Subcutaneous abdominal adipose tissue (tissue), 5 donors: ENCODE results near the gene SERPINA6.

Experiments
- H3K27ac ChIP-seq: one replicate; pipeline ENCODE4 v1.7.0; 2013; ENCODE audit warnings: low read depth, mild to moderate bottlenecking, inconsistent platforms, low read length, moderate library complexity
- H3K27me3 ChIP-seq, 5 donors: one replicate each; pipeline ENCODE4 v1.7.0; 2013; ENCODE audit warnings: low read length in 5 of 5, inconsistent platforms in 1 of 5; ENCODE audit not compliant: control insufficient read depth in 5 of 5, insufficient read depth in 4 of 5
- H3K36me3 ChIP-seq, 5 donors: one replicate each; pipeline ENCODE4 v1.7.0; 2013; ENCODE audit warnings: low read length in 5 of 5; ENCODE audit not compliant: control insufficient read depth in 5 of 5, insufficient read depth in 5 of 5
- H3K4me1 ChIP-seq, 5 donors: one replicate each; pipeline ENCODE4 v1.7.0; 2013; ENCODE audit warnings: low read length in 5 of 5, mild to moderate bottlenecking in 3 of 5, moderate library complexity in 1 of 5; ENCODE audit not compliant: control insufficient read depth in 5 of 5, insufficient read depth in 5 of 5
- H3K4me3 ChIP-seq, 5 donors: one replicate each; pipeline ENCODE4 v1.7.0; 2013; ENCODE audit warnings: low read length in 5 of 5, low read depth in 1 of 5
- H3K9ac ChIP-seq, 5 donors: one replicate each; pipeline ENCODE4 v1.7.0; 2013; ENCODE audit warnings: low read length in 5 of 5, mild to moderate bottlenecking in 4 of 5, moderate library complexity in 3 of 5
- H3K9me3 ChIP-seq, 5 donors: one replicate each; pipeline ENCODE4 v1.7.0; 2013; ENCODE audit warnings: low read length in 5 of 5; ENCODE audit not compliant: control insufficient read depth in 5 of 5
- donor health status: healthy.
- donor health status: healthy.
- donor health status: healthy.
- donor health status: healthy.
- donor health status: healthy.

The SERPINA6 gene

DNA sequence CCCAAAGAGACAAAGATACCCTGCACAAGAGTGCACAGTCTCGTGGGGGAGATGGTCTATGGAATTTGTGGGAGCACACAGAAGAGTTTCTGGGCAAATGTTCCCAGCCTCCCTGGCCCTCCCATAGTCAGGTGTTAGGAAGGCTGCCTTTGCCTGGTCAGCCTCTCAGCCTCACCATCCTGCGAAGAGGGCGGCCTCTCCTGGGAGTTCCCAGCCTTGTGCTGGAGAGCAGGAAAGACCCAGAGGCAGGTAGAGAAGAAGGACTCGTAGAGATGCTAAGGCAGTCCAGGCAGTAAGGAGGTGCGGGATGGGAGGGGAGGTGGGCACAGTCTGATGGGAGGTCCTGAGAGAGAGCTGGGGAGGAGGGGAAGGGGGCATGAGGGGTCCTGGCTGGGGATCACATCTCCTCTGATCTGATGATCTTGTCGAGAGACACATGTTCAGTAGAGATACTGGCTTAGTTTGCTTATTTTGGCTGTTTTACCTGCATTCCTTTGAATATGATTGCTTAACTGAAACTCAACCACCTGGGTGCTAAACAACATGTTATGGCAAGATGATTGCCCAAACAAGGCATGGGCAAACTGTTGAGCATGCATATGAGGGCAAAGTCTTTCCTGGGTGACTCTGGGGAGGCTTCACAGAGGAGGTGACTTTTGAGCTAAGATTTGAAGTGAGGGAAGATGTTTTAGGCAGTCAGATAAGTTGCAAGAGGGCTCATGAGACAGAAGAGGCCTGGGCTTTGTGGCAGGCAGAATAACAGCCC lies 10.5 kb downstream of the SERPINA6 start:
- Histone ChIP-seq H3K9me3 (peaks cover 3 to 13% (median 7%) of the 10 kb centered on the region in 5 donors), H3K9ac (no peak overlapping the region), H3K4me1 (peaks cover 0 to 8% (median 0%) of the 10 kb centered on the region in 5 donors), H3K4me3 (no peak overlapping the region), H3K36me3 (no peaks in the 10 kb centered on the region), H3K27me3 (peaks cover 0 to 5% (median 3%) of the 10 kb centered on the region in 5 donors), H3K27ac (no peak overlapping the region)

- H3K4me3 ChIP-seq: no peak overlapping the region
- H3K4me1 ChIP-seq: peaks cover 0 to 3% (median 0%) of the 10 kb centered on the region in 5 donors
- peaks cover 0 to 6% (median 3%) of the 10 kb centered on the region in 5 donors for H3K27me3 ChIP-seq
- H3K9me3 ChIP-seq: peaks cover 3 to 20% (median 13%) of the 10 kb centered on the region in 5 donors
- H3K27ac ChIP-seq: no peak overlapping the region
- no peaks in the 10 kb centered on the region for H3K36me3 ChIP-seq
- no peak overlapping the region for H3K9ac ChIP-seq
Observed at GRCh38 chr14:94310248-94310647, 12.9 kb downstream of the SERPINA6 start.

GRCh38 chr14:94309721-94310120 lies 13.4 kb downstream of the SERPINA6 start:
- H3K9ac ChIP-seq: no peak overlapping the region
- no peak overlapping the region for H3K4me3 ChIP-seq
- H3K9me3 ChIP-seq: peaks cover 3 to 20% (median 13%) of the 10 kb centered on the region in 5 donors
- peaks cover 0 to 6% (median 3%) of the 10 kb centered on the region in 5 donors for H3K27me3 ChIP-seq
- no peak overlapping the region for H3K27ac ChIP-seq
- H3K36me3 ChIP-seq: no peaks in the 10 kb centered on the region
- peaks cover 0 to 3% (median 0%) of the 10 kb centered on the region in 5 donors for H3K4me1 ChIP-seq

DNA sequence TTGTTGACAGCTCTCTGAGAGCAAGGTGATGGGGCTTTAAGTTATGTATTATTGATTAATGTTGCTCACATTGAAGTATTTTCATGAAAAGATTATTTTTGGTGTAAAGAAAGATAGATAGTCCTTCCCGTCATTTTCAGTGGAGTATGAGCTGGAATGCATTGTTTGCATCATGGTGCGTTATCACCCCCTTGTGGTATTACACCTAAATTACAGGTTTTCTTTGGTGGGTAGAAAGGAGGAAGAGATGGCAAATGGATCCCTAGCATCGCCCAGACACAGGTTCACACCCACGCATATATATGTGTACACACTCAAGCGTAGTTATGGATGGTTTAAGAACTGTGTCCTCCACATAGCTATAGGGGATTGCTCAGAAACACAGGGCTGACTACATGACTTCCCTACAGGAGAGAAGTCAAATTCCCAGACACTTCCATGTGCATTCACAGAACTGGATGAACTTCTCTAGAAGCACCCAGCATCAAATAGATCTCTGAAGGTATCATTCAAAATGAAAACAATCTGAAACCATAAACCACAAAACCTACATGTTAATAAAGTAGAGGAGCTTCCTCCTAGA lies 15.6 kb downstream of the SERPINA6 start:
- H3K4me1 ChIP-seq: peaks cover 0 to 3% (median 0%) of the 10 kb centered on the region in 5 donors
- peaks cover 0 to 6% (median 3%) of the 10 kb centered on the region in 5 donors for H3K27me3 ChIP-seq
- no peak overlapping the region for H3K27ac ChIP-seq
- peaks cover 3 to 20% (median 13%) of the 10 kb centered on the region in 5 donors for H3K9me3 ChIP-seq
- H3K4me3 ChIP-seq: no peak overlapping the region
- no peaks in the 10 kb centered on the region for H3K36me3 ChIP-seq
- H3K9ac ChIP-seq: no peak overlapping the region

DNA sequence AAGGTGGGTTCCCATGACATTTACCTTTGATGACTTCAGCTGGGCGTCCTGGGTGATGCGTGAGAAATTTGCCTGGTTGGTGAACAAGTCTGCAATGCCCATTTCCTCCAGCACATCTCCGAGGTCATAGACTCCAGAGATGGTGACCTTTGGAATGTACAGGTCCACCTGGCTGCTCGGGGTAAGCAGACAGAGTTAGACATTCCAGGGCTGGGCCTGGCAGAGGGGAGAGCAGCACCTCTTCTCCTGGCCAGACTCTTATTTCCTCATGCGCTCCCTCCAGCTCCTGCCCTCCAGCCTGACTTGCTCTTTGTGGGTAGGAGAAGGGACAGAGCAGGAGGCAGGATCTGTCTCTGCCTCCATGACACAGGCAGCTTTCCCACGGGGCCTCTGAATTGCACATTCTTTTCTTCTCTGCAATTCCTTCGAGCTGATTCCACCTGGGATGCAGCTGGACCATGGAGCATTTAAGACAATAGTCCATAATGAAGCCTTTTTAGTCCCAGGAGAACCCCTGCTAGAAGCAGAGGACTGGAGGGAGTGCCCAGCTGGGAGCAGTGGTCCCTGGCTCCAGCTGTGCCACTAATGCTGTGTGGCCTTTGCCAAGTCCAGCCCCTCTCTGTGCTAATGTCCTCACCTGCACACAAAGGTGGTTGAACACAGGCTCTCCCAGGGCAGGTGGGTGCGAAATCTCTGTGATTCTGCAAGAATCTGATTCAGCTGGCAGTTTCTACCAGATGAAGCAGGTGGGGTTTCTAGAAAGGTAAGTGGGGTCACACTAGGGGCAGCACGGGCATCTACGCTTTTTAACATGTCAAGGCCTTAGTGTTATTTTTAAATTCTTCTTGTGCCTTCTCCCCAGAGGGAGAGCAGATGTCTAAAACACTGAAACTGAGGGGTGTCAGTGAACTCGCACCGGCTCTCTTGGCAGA lies 16.8 kb downstream of the SERPINA6 start:
- no peak overlapping the region for H3K9ac ChIP-seq
- H3K4me1 ChIP-seq: peaks cover 0 to 3% (median 0%) of the 10 kb centered on the region in 5 donors
- H3K27me3 ChIP-seq: peaks cover 0 to 6% (median 3%) of the 10 kb centered on the region in 5 donors
- no peak overlapping the region for H3K4me3 ChIP-seq
- no peak overlapping the region for H3K27ac ChIP-seq
- no peaks in the 10 kb centered on the region for H3K36me3 ChIP-seq
- peaks cover 3 to 20% (median 13%) of the 10 kb centered on the region in 5 donors for H3K9me3 ChIP-seq

GRCh38 chr14:94305620-94306019 lies 17.5 kb downstream of the SERPINA6 start:
- no peak overlapping the region for H3K27ac ChIP-seq
- H3K4me3 ChIP-seq: no peak overlapping the region
- no peaks in the 10 kb centered on the region for H3K36me3 ChIP-seq
- peaks cover 0 to 3% (median 0%) of the 10 kb centered on the region in 5 donors for H3K4me1 ChIP-seq
- no peak overlapping the region for H3K9ac ChIP-seq
- H3K27me3 ChIP-seq: peaks cover 0 to 6% (median 3%) of the 10 kb centered on the region in 5 donors
- peaks cover 3 to 20% (median 13%) of the 10 kb centered on the region in 5 donors for H3K9me3 ChIP-seq

- no peak overlapping the region for H3K4me3 ChIP-seq
- no peaks in the 10 kb centered on the region for H3K36me3 ChIP-seq
- no peak overlapping the region for H3K27ac ChIP-seq
- H3K9ac ChIP-seq: no peak overlapping the region
- peaks cover 3 to 20% (median 13%) of the 10 kb centered on the region in 5 donors for H3K9me3 ChIP-seq
- H3K4me1 ChIP-seq: peaks cover 0 to 3% (median 0%) of the 10 kb centered on the region in 5 donors
- H3K27me3 ChIP-seq: peaks cover 0 to 6% (median 3%) of the 10 kb centered on the region in 5 donors
Observed at GRCh38 chr14:94304243-94304642, 18.9 kb downstream of the SERPINA6 start.

DNA sequence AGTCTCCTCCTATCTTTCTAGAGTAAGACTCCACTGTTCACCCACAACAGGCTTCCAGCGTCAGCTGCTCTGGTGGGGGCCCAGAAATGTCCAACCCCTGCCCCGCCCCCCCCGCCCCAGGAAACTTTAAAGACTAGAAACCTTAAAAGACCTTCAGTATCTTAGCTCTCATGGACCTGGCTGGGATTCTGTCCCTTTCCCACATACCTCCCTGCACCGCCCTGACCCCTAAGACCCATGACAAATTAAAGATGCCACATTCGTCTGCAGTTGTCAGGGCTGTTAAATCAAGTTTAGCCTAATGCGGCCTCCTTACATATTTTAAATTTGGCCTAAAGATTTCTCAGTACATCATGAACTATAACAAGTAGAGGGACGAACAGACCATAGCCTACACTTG lies 20.0 kb downstream of the SERPINA6 start:
- Histone ChIP-seq H3K27ac (no peak overlapping the region), H3K27me3 (peaks cover 0 to 6% (median 2%) of the 10 kb centered on the region in 5 donors), H3K4me1 (peaks cover 0 to 3% (median 0%) of the 10 kb centered on the region in 5 donors), H3K9ac (no peak overlapping the region), H3K4me3 (no peak overlapping the region), H3K9me3 (peaks cover 0 to 11% (median 10%) of the 10 kb centered on the region in 5 donors), H3K36me3 (no peaks in the 10 kb centered on the region)

DNA sequence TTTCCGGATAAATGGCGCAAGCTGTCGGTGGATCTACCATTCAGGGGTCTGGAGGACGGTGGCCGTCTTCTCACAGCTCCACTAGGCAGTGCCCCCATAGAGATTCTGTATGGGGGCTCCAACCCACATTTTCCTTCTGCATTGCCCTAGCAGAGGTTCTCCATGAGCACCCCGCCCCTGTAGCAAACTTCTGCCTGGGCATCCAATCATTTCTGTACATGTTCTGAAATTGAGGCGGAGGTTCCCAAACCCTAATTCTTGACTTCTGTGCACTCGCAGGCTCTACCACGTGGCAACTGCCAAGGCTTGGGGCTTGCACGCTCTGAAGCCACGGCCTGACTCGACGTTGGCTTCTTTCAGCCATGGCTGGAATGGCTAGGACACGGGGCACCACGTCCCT lies 25.0 kb downstream of the SERPINA6 start:
- no peak overlapping the region for H3K9ac ChIP-seq
- H3K36me3 ChIP-seq: no peaks in the 10 kb centered on the region
- H3K4me1 ChIP-seq: peaks cover 0 to 10% (median 5%) of the 10 kb centered on the region in 5 donors
- no peaks in the 10 kb centered on the region for H3K9me3 ChIP-seq
- no peak overlapping the region for H3K27ac ChIP-seq
- H3K4me3 ChIP-seq: no peak overlapping the region
- H3K27me3 ChIP-seq: no peaks in the 10 kb centered on the region
